GM18870 (cell line): ENCODE measurements around the gene SETD4.

Experiments
- ATAC-seq: cut with Tn5 transposase; IDR thresholded peaks from one replicate; pipeline ENCODE4 v1.9.1; 2021; ENCODE audit warnings: moderate library complexity; ENCODE audit not compliant: unreplicated experiment

The SETD4 gene

DNA sequence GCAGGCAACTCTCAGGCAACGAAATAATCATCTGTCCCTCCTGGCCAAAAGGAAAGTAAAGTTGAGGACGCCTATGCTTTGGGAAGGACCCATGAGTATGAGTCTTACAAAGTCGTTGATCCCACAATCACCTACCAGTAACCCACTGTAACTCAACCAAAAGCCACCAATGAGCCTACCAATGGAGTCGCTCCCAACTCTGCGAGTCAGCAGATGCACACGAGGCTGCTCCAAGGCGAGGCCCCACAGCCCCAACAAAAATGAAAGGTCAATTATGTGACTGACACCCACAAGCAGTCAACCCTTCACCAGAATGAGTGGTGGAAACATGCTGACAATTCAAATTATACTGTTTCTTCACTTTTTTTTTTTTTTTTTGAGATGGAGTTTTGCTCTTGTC, 12.0 kb downstream of the SETD4 start:
- no peak for ATAC-seq

DNA sequence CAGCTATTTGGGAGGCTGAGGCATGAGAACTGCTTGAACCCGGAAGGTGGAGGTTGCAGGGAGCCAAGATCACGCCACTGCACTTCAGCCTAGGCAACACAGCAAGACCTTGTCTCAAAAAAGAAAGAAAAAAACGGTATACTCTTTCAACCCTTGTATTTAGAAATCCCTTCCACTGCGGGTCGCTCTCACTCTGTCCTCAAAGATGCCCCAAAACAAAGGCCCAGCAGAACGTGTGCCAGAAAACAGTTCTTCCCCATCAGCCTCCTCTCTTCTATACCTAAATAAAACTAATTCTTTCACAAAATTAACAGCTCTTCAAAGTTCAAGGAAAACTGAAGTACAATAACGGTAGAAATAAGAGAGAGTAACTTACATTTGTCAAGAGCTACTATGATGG, 13.2 kb downstream of the SETD4 start:
- ATAC-seq = no peak

DNA sequence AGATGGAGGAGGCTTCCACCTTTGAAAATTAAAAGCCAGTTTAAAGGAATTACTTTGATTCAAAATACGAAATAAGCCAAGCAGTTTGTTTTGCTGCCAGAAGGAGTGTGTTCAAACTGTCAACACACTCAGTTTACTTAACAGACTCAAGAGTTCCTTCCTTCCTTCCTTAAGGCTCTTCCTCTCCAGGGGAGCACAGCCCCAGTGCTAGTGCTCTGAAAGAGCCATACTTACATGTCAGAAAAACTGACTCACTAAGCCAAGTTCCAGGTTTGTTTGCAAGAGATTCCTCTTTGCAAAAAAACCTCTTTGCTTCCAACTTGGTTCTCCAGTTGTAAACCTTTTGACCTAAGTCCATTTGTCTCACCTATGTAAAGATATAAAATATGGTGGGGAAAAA, 14.3 kb downstream of the SETD4 start:
- no peak for ATAC-seq

DNA sequence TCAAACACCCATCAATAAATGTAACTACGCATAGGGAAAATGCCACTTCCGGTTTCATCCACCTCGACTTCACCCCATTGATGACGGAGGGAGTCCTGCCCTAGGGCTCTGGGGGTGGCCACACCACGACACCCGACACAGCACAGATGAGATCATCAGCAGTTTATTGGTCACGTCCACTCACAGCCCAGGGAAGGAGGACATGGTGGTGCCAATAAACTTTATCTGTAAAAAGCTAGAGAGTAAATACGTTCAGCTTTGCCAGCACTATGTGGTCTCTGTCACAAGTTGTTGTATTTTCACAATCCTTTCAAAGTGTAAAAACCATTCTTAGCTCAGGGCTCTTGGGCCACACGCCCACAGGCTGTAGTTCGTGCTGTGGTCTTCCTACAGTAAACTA, 16.3 kb downstream of the SETD4 start:
- ATAC-seq = no peak

DNA sequence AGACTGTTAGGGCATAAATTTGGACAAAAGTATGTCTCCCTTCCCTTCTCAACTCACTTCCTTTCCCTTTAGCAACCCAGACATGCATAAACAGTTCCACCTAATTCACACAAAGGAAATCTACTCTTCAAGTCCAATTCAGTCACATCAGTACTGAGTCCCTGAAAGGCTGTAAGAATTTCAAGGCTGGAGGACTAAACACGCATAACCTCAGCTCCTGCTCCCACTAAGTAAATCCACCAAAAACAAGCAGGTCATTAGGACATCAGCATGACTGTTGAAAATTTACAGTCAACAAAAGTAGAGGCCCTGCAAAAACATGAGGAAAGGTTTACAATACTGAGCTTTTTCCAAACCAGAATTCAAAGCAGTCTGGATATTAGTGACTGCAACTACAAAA, 18.4 kb downstream of the SETD4 start:
- ATAC-seq = no peak

DNA sequence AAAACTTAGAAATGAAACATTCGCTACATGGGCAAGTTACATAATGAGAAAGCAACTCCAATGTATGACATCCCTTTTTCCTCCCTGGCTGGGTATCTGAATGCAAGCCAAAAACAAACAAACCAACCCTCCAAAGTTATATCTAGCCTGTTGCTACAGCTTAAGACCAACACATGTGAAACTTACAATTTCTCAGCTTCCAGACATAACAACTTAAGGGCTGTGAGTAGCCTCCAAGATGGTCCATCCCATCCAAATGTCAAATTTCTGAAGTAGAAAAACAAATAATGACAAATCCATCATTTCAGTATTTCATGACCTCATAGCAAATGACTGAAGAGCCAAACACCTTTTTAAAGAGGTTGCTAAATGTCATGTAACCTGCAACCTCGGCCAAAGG, 19.9 kb downstream of the SETD4 start:
- ATAC-seq = no peak

DNA sequence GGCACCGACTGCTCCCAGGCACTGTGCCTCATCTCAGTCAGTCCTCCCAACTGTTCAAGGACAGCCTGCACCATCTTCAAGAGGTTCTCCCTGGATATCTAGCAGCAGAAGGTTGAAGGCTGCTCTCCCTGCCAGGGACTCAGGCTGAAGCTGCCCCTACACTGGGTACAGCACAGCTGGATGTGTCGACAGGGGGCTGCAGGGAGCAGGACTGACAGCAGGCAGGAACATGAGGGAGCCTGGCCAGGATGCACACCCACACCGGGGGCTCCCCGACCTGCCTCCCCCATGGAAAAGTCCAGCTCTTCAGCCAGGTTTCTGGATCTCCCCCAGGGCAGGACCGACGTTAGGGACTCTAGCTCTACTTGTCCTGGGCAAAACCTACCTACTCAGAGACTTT, 20.5 kb downstream of the SETD4 start:
- no peak for ATAC-seq

DNA sequence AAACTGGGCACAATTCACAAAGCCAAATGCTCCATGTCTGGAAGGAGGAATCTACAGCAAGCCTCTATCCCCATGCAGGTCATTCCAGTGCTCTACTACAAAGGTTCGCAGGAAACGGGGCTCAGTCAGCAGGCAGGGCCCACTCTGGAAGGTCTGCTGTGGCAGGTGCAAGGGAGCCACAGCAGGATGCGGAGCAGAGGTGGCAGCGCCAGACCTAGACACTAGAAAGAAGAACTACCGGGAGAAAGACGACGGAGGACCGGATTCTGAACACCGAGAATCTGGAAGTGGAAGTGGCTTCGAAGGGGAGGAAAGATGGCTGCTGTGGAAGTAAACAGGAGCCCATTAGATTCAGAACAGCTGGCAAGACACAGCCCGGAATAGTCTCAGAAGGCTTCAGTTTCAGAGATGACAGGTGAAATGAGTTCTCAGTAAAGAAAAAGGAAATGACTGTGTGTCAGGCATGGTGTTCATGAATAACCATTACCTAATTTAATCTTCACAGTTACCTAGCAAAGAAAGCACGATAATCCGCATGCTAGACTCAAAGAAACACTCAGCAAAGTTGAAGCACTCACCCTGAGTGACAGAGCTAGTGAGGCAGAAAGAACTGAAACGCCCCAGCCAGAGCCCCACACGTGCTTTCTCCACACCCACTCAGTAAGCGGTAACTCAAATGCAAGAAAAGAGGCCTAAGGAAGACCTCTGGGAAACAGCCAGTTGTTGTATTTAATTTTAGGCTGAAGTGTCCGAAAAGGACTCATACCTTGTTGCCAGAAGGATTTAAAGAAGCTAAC, 21.4 kb downstream of the SETD4 start:
- no peak for ATAC-seq

DNA sequence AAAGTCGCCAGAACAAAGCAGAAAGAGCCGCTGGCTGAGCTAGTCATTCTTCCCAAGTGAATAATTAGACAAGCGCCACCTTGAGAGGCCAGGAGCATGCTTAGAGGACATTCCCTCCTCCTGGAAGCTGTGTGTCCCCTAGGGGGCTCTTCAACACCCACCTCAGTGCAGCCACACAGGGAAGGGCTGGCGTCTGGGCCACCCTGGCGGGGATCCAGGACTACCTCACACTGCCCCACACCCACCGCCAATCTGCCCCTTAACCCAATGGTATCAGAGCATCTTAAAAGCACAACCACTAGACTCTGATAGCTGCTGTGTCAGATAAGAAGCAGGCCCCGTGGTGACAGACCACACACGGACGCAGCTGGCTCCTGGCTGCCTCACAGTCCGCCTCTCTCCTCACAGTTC, 24.9 kb downstream of the SETD4 start:
- ATAC-seq = no peak

DNA sequence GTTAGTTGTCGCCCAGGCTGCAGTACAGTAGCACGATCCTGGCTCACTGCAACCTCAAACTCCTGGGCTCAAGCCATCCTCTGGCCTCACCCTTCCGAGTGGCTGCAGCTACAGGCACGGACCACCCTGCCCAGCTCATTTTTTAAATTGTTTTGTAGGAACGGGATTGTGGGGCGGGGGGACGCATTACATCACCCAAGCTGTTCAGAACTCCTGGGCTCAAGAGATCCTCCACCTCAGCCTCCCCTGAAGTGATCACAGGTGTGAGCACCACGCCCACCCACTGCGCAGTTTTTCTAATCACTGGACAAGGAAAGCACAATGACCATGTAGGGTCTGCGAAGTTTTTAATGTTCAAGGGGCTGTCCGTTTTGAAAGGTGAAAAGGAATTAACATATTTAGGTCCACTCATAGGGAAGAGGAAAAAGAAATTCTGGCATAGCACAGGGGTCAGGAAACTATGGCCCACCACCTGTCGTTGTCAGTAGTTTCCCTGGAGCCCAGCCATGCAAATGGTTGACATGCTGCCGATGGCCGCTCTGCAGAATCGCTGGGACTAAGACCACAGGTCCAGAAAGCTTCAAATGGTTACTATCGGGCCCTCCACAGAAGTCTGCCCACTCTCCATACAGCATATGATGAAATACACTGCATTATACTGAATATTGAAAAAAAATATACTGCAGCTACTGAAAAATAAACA, 26.0 kb downstream of the SETD4 start:
- ATAC-seq = no peak

DNA sequence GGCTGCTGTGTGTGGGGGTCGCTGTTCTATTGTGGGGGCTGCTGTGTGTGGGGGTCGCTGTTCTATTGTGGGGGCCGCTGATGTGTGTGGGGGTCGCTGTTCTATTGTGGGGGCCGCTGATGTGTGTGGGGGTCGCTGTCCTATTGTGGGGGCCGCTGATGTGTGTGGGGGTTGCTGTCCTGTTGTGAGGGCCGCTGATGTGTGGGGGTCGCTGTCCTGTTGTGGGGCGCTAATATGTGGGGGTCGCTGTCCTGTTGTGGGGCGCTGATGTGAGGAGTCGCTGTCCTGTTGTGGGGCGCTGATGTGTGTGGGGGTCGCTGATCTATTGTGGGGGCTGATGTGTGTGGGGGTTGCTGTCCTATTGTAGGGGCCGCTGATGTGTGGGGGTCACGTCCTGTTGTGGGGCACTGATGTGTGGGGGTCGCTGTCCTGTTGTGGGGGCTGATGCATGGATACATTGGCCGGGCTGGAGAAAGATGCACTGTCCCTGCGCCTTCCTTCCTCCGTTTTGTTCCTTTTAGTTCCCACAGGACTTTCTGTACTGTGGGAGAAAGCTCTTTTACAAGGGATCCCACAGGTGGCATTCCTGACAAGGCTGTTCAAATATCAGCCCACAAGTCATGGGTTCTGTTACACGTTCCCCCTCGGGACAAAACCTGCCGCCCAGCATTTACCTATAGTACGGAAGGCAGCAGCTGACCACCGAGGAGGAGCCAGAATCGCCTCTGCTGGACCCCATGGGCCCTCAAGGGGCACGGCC, 27.5 kb downstream of the SETD4 start:
- no peak for ATAC-seq

DNA sequence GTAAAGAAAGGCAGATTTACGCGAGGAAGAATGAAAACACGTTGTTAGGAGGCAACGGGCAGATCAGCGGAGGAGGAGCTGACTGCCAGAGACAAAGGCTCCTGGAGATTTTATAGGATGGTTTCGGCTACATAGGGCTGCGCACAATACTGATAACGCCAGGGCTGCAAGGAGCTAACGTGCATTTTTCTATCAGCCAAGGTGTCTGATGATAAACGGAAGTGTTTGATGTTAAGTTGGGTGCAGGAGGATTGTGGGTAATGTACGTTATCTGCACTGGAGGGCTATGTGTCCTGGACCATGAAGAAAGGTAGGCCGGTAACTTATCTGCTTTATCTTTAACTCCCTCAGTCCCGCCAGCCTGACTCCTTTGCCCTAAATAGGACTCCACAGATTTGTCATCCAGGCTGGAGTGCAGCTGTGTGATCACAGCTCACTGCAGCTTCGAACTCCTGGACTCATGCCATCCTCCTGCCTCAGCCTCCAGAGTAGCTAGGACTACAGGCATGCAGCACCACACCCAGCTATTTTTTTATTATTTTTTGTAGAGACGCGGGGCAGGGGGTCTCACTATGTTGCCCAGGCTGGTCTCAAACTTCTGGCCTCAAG, 29.6 kb downstream of the SETD4 start:
- no peak for ATAC-seq

DNA sequence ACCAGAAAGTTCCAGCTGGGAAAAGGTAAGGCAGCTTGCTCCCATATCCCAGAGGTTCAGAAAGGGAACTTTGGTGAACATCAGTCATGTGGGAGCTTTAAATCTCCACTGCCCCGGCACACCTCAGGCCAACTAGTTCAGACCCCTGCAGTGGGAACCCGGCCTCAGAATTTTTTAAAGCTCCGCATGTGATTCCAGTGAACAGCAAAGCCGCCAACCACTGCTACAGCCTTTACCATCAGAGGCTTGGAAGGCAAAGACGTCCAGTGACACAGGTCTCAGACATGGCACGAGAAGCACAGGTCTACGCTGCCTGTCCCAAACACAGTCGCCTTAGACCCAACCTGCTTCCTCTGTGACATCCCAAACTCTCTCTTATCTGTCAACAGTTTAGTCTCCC, 31.0 kb downstream of the SETD4 start:
- no peak for ATAC-seq

DNA sequence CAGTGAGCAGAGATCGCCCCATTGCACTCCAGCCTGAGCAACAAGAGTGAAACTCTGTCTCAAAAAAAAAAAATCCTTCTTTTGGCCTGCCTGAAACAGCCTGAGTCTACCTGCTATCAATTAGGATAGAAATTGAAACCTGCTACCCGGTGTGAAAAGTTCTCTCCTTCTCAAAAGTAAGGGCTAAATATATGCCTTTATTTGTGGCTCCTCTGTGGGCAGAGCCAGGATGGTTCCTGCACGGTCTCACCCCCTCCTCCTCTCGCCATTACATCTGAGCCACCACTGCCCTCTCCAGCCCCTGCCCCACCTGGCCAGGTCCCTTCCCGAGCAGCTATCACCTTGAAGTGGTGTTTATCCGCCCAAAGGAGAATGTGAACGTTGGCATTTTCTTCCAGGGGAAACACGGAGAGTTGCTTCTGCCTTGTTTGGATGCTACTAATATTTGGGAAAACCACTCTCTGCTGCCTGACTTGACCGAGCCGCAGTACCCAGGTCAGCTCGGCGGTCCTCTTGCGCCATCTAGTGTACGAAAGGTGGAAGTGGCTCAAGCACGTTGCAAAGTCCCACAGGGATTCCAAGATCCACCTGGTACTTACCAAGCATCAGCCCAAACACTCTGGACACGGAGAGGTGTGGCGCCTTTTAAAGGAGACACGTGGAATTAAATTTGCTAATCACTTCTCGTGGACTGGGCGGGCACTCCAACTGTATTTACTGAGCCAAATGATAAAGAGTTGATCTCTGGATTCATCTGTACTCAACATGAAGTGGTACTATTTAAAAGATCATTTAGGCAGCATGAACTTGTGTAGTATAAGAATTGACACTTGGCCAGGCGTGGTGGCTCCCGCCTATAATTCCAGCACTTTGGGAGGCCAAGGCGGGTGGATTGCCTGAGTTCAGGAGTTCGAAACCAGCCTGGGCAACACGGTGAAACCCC, 31.9 kb downstream of the SETD4 start:
- peak; percentile 45 for ATAC-seq

DNA sequence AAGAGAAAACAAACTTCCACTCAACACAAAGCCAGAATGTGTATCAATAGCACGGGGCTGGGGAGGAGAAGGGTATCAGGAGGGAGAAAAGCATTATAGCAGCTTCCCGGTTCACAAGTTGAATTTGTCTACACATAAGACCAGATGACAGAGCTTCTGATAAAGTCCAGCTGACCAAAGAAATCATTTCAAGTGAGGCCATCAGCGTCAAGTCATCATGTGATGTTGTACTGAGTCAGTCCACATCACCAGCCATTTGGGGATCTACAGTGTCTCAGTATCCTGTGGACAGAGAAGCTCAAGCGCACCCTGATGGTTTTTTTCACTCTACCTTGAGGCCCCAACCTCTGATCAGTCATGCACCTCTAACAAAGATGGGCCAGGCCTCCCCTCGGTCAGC, 33.0 kb downstream of the SETD4 start:
- no peak for ATAC-seq

DNA sequence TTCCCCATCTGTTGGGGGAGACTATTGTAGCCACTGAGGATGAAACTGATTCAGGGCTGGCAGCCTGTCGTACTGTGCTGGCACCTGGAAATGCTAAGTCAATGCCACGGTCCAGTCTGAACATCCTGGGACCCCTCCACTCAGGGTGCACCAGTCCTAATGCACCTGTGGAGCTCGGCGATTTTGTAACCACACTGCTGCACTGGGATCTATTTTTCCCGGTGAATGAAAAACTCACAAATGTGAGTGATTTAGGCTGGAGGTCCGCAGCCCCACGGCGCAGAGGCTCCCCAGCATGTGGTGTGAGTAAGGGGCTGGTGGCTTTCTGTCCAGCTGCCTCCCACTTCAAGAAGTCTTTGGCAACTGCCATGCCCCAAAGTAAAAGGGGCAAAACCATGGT, 35.5 kb downstream of the SETD4 start:
- ATAC-seq = no peak

DNA sequence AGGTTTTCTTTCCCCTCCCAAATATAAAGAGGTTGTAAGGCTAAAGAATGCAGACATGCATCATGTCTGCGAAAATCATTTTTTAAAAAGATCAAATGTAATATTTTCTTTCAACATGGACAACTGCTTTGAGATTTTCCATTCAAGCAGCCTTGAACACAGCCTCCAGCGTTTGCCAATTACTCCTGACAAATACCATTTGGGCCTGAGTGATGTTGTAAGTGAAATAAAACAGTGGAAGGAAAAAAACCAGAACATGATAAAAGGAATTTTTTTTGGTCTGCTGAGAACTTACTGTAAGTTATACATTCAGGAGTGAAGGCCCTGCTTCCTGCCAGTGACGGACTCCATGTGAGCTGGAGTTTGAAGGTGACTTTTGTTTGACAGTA, 37.2 kb downstream of the SETD4 start:
- ATAC-seq = no peak

DNA sequence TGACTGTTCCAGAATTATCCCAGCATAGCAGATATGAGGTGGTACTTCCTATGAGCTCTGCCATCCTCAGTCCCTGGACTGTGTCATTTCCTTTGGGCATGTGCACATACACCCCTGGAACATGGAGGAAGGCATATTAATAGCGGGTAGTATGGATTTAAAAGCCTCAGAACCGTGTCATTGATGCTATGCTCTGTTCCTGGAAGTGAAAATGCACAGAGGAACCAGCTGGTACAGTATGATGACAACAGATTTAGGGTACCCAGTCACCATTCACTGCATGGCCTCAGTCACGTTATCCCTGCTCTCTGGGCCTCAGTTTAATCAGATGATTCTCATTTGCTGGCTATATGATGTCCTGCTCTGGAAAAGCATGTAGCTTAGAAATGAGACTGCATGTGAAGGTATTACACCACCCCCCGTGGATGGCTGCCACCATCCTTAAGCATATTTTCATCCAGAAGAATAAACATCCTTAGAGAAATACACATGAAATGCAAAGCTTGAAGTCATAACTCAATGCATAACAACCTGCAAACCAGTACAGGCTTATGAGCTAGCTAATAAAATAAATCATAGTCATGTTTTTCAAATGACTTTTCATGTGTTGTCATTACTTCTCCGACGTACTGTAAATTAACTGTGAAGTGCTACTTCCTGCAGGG, 37.8 kb downstream of the SETD4 start:
- ATAC-seq = no peak

DNA sequence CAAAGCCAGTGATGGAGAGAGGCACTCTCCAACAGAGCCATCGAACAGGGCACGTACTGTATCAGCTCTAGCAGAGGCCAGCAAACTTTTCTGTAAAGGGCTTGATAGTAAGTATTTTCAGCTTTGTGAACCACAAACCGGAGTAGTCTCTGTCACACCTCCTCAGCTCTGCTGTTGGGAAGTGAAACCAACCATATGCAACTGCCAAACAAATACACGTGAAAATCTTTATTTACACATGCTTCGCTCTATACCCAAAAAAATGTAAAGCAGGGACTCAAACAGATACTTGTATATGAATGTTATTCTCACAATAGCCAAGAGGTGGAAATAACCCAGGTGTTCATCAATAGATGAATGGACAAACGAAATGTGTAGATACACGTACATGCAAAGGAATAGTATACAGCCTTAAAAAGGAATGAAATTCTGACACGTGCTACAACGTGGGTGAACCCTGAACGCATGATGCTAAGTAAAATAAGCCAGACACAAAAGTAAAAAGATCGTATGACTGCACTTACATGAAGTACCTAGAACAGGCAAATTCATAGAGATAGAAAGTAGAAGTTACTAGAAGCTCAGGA, 39.0 kb downstream of the SETD4 start:
- ATAC-seq = peak; percentile 76

DNA sequence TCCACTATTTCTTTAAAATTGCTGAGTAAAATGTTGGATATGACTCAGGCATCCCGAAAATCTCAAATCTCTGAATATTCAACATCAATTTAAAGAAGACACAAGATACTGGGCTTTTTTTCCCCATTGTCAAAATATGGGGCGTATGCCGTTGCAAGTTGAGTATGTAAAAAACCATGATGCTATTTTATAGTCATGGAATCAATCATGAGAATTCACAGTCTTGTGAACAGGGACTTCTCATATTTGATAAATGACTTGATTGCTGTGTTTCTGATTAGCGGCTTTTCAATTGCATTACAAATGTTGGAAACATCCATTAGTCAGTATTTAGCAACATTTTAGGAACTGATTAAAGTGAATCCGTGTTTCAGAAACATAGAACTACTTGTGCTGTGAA, 45.3 kb downstream of the SETD4 start:
- no peak for ATAC-seq
